COLO829 (cell line): Measurements from ENCODE around the gene COX4I1.

Experiments
- DNase-seq: peaks from one replicate; pipeline ENCODE4 v3.0.0; 2012; ENCODE audit warnings: low spot score

COX4I1 gene

DNA sequence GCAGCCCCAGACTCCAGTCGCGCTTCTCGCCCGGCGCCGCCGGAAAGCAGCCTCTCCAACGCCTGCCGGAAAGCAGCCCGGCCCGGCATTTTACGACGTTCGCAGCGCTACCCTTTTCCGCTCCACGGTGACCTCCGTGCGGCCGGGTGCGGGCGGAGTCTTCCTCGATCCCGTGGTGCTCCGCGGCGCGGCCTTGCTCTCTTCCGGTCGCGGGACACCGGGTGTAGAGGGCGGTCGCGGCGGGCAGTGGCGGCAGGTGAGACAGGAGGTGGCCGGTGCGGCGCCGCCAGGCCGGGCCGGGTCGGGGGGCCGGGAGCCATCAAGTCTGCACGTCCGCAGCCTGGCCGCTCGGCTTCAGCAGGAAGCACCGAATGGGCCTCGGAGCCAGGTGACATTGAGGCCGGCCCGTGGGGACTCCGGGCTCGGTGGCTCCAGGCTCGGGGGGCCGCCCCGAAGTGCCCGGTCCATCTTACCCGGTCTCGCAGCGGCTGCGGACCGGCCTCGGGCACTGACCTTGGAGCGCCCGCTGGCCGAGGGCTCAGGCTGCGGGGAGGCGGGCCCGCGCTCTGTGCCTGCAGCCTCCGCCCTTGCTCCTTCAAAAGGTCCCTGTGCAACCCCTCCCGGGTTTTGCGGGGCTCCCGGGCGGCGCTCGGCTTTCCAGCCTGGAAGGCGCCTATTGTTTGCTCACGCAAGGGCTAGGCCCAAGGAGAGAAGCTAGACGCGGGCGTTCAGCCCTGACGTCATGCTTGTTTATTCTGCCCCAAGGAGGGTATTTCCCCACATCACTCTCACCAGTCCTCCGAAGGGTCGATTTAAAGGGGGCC, at the start of gene COX4I1, which contains the start of gene EMC8:
Gene COX4I1 (plus strand): TSS at position 199 of the 824 bp plus-strand sequence. CDS start 1,511 bp downstream, outside the sequence.
Gene EMC8 (minus strand): TSS at position 48 of the 824 bp plus-strand sequence. CDS start 249 bp downstream, outside the sequence.
- peak; percentile 81 for DNase-seq

DNA sequence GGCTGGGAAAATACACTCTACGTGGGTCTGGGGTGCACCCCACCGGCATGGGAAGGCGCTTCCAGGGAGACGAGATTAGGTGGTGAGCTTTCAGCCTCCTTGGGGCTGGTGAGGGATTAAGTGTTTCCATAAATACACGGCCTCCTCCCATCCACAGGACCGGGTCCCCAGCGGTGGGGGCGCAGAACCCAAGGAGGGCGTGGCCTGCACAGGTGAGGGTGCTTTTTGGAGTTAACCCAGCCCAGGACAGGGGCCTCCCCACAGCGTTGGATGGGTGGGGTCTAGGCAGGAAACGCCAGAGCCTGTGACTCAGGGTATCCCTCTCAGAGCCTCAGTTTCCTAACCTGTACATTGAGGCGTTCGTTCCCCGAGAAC, 49.7 kb upstream of the COX4I1 start:
- no peak for DNase-seq

GRCh38 chr16:85750146-85750826, 49.2 kb upstream of the COX4I1 start:
- DNase-seq = no peak

GRCh38 chr16:85750827-85751697, 48.4 kb upstream of the COX4I1 start, which contains the start of gene C16orf74:
C16orf74 (minus strand) TSS chr16:85751096; CDS start chr16:85735217, 15,879 bp downstream.
- no peak for DNase-seq

GRCh38 chr16:85751698-85752501, 47.6 kb upstream of the COX4I1 start:
- DNase-seq = no peak

DNA sequence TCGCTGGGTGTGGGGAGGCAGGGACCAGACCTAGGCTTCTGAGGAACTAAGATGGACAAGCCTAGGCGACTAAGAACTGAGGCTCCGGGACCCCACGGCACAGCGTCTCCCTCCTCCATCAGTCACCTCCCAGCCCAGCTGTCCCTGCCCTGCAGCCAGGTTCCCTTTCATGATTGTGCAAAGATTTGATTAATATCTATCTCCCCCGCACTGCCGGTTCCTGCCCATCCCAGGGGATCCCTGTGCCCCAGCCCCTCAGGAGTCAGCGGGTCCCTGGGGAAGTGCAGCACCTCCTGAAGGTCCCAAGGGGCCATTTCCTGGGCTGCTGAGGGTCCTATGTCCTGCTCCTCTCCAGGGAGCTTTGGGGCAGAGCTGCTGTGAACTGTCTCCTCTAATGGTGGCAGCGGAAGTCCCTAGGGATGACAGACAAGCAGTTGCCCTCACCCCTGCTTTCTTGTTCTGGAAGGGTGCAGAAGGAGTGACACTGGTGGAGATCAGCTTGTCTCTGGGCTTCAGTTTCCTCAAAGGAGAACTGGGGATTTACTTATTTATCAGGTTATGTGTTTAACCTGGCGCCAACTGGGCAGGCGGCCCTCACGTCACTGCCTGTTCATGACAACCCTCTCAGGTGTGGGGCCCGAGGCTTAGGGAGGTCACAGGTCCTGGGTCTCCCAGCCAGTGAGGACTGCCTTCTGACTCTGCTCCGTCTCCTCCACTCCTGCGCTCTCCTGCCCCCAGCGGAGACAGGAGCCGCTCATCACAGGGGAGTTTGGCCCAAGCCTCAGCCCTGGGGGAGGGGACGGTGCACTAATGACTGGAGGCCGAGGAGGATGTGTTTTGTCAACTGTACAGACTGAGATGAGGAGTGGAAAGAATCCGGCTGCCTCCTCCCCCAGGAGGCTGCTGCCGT, 46.7 kb upstream of the COX4I1 start:
- DNase-seq = no peak

- no peak for DNase-seq
Measured at GRCh38 chr16:85753559-85753958, 45.9 kb upstream of the COX4I1 start.

DNA sequence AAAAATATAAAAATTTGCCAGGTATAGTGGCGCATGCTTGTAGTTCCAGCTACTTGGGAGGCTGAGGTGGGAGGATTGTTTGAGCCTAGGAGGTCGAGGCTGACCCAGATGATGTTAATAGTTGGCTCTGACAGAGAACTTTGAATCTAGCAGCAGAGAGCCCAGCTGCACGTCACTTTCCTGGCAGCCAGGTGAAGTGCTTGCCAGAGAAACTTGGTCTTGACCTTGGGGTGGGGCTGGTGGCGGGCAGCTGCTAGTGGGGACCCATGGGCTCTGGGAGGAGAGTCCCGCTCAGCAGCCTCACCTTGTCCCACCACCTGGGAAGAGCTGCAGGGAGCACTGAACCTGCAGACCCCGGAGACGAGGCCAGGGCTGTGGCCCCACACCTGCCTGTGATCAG, 45.5 kb upstream of the COX4I1 start:
- DNase-seq = no peak

DNA sequence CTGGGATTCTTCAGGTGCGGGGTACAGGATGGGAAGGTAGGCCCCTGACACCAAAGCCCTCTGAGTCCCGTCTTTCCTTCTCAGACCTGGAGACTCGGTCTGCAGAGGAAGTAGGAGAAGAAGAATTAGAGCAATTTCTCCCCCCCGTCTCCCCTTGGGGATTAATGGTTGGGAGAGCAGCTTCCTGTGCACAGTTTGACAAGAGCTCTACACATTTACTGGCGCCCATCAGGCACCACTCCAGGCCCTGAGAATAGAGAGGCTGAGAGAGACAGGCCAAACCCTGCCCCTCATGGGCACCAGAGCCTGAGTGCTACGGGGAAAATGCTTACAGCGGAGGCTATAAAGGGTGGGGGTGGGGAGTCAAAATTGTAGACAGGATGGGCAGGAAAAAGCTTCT, 45.1 kb upstream of the COX4I1 start:
- DNase-seq = peak; percentile 19

GRCh38 chr16:85755929-85756768, 43.3 kb upstream of the COX4I1 start:
- DNase-seq = no peak

DNA sequence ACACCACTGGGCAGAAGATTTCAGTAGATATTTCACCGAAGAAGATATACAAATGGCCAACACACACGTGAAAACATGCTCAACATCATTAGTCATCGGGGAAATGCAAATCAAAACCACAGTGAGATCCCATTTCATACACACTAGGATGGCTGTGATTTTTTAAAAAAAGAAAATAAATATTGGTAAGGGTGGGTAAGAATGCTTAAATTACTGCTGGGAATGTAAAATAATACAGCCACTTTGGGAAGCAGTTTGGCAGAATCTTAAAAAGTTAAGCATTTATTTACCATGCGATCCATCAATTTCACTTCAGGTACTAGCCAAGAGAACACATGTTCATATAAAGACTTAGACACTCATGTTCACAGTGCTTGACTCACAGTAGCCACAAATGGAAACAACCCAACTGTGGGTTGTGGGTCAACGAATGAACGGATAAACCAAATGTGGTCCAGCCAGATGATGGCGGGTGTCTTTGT, 42.1 kb upstream of the COX4I1 start:
- no peak for DNase-seq

DNA sequence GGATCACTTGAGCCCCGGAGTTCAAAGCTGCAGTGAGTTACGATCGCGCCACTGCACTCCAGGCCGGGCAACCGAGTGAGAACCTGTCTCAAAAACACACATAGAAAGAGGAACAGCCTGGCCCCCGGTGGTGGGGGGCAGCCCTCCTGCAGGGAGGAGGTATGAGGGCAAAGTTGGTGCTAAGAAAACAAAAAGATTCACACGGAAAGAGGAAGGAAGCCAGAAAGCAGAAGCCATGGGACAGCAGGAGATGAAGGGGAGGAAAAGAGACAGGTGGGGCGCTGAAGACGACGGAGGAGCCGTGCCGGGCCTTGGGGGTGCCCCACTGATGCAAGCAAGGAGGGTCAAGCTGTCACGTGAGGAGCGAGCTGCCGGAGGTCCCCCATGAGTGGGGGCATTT, 40.4 kb upstream of the COX4I1 start:
- no peak for DNase-seq

GRCh38 chr16:85759631-85760419, 39.7 kb upstream of the COX4I1 start:
- no peak for DNase-seq

- DNase-seq = no peak
Measured at GRCh38 chr16:85761861-85762260, 37.6 kb upstream of the COX4I1 start.

DNA sequence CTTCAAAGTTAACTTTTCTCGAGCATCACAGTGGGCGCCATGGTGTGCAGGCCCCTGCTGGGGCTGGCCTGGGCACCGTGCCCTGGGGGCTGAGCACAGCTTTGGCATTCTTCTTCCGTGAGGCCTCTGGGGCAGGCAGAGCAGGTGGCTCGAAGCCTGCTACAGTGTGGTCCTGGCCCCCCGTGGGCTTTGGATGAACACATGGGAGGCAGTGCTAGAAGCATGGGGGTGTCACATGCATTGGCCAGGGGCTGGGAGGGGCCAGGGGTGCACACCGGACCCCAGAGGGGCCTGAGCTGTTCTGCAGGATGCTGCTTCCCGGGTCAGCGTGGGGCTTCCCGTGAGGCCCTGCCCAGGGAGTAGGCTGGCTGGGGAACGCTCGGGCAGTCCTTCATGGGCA, 36.5 kb upstream of the COX4I1 start:
- DNase-seq = no peak

GRCh38 chr16:85763616-85764015, 35.9 kb upstream of the COX4I1 start:
- no peak for DNase-seq

GRCh38 chr16:85765211-85765610, 34.3 kb upstream of the COX4I1 start:
- no peak for DNase-seq

DNA sequence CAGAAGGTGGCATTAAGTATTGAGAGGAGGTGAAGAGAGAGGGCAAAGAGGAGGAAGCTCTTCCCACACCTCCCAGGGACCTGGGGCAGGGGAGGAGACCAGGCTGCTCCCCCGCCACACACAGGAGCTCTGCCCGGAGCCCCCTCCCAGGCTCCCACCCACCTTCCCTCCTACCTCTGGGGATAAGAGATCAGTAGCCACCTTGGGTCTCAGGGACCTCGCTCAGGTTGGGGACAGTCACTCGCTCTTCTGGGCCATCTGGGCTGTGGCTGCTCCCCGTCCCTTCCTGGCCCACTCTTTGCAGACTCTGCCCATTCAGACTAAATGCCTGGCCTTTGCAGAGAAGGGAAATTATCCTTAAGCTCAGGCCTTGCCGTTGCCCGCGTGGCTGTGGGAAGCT, 33.7 kb upstream of the COX4I1 start:
- DNase-seq = no peak
